Large intestine (tissue), 12 donors: ENCODE data around the gene MIPOL1. TPM values are rescaled to one million over a fixed set of nuclear protein-coding genes. Genes with fewer than 3 reads are reported as not detected.
"Not testable (repeated sequence)": the region's sequence is repeated elsewhere in the genome, so short reads cannot be mapped to it uniquely, and the experiment has no call there.

Experiments
- DNase-seq, 2 donors: peaks; one replicate each; pipeline versions ENCODE4 v3.0.0 to v3.0.0-alpha.2; 2013
- H3K27ac ChIP-seq: one replicate; pipeline ENCODE4 v1.5.1; 2013; ENCODE audit warnings: low read length
- H3K27me3 ChIP-seq: 2 replicates; pipeline ENCODE4 v1.6.1; 2013; ENCODE audit warnings: low read length; ENCODE audit not compliant: control insufficient read depth, insufficient read depth
- H3K36me3 ChIP-seq: 2 replicates; pipeline ENCODE4 v1.6.1; 2013; ENCODE audit warnings: low read length; ENCODE audit not compliant: control insufficient read depth, insufficient read depth
- H3K4me1 ChIP-seq: one replicate; pipeline ENCODE4 v1.6.1; 2013; ENCODE audit warnings: low read length; ENCODE audit not compliant: control insufficient read depth, insufficient read depth
- H3K4me3 ChIP-seq: one replicate; pipeline ENCODE4 v1.5.1; 2013; ENCODE audit warnings: low read length
- H3K9me3 ChIP-seq: one replicate; pipeline ENCODE4 v1.6.1; 2013; ENCODE audit warnings: mild to moderate bottlenecking, low read depth, low read length, moderate library complexity; ENCODE audit not compliant: control insufficient read depth
- WGBS: methylation state at CpG from one replicate; pipeline ENCODE4 v1.1.5; 2013; ENCODE audit warnings: low lambda C conversion rate; ENCODE audit not compliant: insufficient coverage; 5-methylcytosine and 5-hydroxymethylcytosine counted together
- long read RNA-seq, 11 donors: transcript quantifications; one replicate each; lab custom pipeline, GENCODE V29; 2026
- polyA plus RNA-seq: library from polyadenylated mRNA; unstranded; fragments of 120-200 nt; gene quantifications from one replicate; pipeline ENCODE4 v1.2.1, GENCODE V29; 2013

The MIPOL1 gene, protein sequence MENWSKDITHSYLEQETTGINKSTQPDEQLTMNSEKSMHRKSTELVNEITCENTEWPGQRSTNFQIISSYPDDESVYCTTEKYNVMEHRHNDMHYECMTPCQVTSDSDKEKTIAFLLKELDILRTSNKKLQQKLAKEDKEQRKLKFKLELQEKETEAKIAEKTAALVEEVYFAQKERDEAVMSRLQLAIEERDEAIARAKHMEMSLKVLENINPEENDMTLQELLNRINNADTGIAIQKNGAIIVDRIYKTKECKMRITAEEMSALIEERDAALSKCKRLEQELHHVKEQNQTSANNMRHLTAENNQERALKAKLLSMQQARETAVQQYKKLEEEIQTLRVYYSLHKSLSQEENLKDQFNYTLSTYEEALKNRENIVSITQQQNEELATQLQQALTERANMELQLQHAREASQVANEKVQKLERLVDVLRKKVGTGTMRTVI
- 10.0 TPM for polyA plus RNA-seq
- long read RNA-seq, donor 1, result 0 reads
- long read RNA-seq, donor 2, result 0 reads
- long read RNA-seq, donor 3, result 0 reads
- long read RNA-seq, donor 4, result 0 reads
- long read RNA-seq, donor 5, result 0 reads
- long read RNA-seq, donor 6, full-length matches to known transcripts, result 1 of 1 reads
- long read RNA-seq, donor 6, partial matches to known transcripts, result 0 of 1 reads
- long read RNA-seq, donor 6, other reads (novel, unspliced or antisense), result 0 of 1 reads
- long read RNA-seq, donor 7, result 0 reads
- long read RNA-seq, donor 8, result 0 reads
- long read RNA-seq, donor 9, result 0 reads
- long read RNA-seq, donor 10, result 0 reads
- long read RNA-seq, donor 11, result 0 reads

DNA sequence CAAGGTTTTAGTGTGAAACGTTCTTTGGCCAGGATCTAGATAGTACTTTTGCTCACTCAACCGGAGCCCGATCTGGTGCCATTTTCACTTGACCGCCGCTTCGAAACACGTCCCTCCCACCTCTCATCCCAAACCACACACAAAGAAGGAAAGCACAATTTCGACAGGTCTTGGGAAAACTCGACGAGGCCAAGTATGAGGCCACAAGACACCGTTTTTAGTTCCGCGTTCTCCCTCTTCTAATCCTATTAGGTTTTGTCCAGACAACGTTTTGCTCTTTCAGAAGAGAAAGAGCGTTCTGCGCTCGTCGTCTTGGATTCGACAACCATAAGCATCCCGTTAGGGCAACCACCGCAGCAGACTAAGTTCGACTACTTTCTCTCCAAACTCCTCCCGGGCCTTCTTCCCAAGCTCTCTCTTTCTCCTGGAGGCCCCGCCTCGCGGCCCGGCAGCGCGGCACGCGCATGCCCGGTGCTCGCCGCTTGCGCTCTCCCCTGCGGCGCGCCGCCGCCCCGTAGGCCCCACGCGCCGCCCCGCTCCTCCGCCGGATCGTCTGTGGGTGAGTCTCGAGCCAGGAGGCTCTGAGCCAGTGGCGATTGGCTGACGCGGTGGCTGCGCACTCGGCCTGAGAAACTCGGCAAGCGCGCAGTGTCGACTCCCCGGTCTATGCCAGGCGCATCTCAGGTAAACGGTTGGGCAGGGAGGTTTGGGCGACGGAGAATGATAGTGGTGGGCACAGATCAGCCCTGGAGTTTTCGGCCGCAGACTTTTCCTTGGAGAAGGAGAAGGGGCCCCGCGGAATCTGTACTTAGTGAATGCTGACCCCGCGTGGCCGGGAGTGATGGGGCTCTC is at the start of gene MIPOL1:
MIPOL1 (plus strand) TSS at position 517 of the 852 bp plus-strand sequence. CDS start 49,952 bp downstream, outside the sequence.
- Histone ChIP-seq H3K27me3 (no peaks in the 10 kb centered on the region), H3K4me3 (peak within 1 kb of the TSS; percentile 92), H3K9me3 (no peaks in the 10 kb centered on the region), H3K4me1 (no peaks in the 10 kb centered on the region), H3K36me3 (no peaks in the 10 kb centered on the region), H3K27ac (peak within 1 kb of the TSS; percentile 93)
- DNase-seq, result peak; percentile 83 to 94
- WGBS, result no CpG with 5 or more reads among the region's 70 CpGs

DNA sequence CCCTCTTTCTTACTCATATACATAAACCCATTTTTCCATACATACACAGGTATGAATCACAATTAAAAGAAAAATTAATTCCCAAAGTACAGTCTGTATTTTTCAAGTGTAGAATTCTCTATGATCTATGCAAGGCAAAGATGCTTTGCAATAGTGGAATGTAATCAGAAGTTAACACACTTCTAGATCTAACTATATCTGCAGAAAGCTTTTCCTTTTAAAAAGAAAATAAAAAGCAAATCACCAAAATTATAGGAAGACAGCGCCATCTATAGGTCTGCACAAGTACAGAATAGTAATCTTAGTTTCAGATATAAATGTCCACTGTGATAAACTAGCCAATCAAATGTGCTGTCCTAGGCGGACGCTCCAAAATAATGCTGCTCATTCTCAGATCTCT is 47.3 kb upstream of the MIPOL1 start:
- WGBS, result no CpG with 5 or more reads among the region's 3 CpGs
- Histone ChIP-seq H3K9me3 (no peaks in the 10 kb centered on the region), H3K4me3 (no peak overlapping the region), H3K36me3 (no peaks in the 10 kb centered on the region), H3K27ac (no peak overlapping the region), H3K4me1 (no peaks in the 10 kb centered on the region), H3K27me3 (no peaks in the 10 kb centered on the region)
- DNase-seq, result no peak

DNA sequence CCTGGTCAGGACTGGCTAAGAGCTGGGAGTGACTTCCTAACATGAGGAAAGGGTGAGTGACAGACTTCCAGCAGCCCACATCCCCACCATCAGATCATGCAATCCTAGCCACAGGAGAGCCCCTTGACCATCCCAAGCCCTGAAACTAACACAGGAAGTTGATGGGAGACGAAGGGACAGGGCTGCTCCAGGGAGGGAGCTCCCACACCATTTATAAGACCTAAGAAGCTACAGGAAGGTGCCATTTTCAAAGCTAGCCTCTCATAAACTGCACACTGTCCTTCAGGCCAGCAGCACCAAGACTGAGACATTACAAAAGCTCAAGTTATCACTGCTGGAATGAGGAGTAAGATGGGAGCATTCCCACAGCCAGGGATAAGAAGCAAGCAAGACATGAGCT is 44.7 kb upstream of the MIPOL1 start:
- WGBS, result no CpG with 5 or more reads among the region's 1 CpG
- Histone ChIP-seq H3K4me3 (no peak overlapping the region), H3K4me1 (no peaks in the 10 kb centered on the region), H3K27ac (no peak overlapping the region), H3K27me3 (no peaks in the 10 kb centered on the region), H3K9me3 (no peaks in the 10 kb centered on the region), H3K36me3 (no peaks in the 10 kb centered on the region)
- no peak for DNase-seq

DNA sequence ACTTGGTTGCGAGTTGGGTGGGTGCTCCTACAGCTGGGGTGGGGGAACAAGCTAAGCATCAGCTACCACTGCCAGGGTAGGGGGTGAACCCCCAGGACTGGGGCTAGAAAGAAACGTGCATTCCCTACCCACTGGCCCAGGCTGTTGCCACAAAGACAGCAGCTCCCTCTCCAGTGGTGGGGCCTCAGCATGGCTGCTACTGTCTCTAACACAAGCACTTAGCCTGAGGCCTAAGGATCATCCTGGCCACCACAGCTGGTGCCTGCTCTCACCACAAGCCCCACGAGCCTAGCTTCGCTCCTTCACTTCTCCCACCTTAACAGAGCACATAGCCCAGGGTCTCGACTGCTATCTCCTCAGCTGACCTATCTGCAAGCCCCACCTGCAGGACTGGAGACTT is 44.3 kb upstream of the MIPOL1 start:
- no peak overlapping the region for H3K27ac ChIP-seq
- no peaks in the 10 kb centered on the region for H3K4me1 ChIP-seq
- H3K9me3 ChIP-seq, result no peaks in the 10 kb centered on the region
- no peaks in the 10 kb centered on the region for H3K36me3 ChIP-seq
- WGBS, result no CpG with 5 or more reads among the region's 5 CpGs
- no peak overlapping the region for H3K4me3 ChIP-seq
- DNase-seq, result no peak
- no peaks in the 10 kb centered on the region for H3K27me3 ChIP-seq

DNA sequence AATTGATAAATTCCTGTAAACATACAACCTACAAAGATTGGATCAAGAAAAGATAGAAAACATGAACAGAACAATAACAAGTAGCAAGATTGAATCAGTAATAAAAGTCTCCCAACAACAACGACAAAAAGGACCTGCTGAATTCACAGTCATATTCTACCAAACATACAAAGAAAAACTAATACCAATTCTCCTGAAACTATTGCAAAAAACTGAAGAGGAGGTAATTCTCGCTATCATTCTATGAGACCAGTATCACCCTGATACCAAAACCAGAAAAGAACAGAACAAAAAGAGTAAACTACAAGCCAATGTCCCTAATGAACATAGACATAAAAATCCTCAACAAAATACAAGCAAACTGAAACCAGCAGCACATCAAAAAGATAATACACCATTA is 39.8 kb upstream of the MIPOL1 start:
- Histone ChIP-seq H3K9me3 (no peaks in the 10 kb centered on the region), H3K27ac (no peak overlapping the region), H3K4me3 (no peak overlapping the region), H3K4me1 (no peaks in the 10 kb centered on the region), H3K27me3 (no peaks in the 10 kb centered on the region), H3K36me3 (no peaks in the 10 kb centered on the region)
- no peak for DNase-seq
- WGBS, result 100% methylated on average over 1 of the region's 2 CpGs

DNA sequence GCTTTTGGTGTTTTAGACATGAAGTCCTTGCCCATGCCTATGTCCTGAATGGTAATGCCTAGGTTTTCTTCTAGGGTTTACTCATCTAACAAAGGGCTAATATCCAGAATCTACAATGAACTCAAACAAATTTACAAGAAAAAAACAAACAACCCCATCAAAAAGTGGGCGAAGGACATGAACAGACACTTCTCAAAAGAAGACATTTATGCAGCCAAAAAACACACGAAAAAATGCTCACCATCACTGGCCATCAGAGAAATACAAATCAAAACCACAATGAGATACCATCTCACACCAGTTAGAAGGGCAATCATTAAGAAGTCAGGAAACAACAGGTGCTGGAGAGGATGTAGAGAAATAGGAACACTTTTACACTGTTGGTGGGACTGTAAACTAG is 35.4 kb upstream of the MIPOL1 start:
- not testable (repeated sequence) for H3K27ac ChIP-seq, DNase-seq, H3K4me3 ChIP-seq, H3K4me1 ChIP-seq, H3K9me3 ChIP-seq, H3K36me3 ChIP-seq, H3K27me3 ChIP-seq
- WGBS, result no CpG with 5 or more reads among the region's 2 CpGs

DNA sequence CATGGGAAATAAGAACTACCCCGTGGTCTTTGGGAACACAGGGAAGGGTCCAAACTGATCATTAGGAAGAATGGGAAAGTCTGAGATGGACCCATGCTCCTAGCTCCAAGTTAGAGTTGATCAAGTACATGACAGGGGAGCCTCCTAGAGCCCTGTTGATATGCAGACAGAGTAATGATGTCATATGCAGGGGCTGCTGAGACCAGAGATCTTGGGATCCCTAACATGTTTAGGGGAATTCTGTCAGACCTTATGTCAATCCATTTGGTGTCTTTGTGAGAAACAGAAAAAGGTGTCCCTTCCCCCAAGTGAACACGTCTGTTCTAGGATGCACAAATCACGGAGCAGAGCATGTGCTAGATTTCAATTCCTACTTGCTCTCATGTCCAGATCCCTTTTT is 31.9 kb upstream of the MIPOL1 start:
- WGBS, result 100% methylated on average over 3 of the region's 3 CpGs
- H3K9me3 ChIP-seq, result no peaks in the 10 kb centered on the region
- no peak overlapping the region for H3K27ac ChIP-seq
- H3K4me3 ChIP-seq, result no peak overlapping the region
- H3K36me3 ChIP-seq, result no peaks in the 10 kb centered on the region
- no peaks in the 10 kb centered on the region for H3K4me1 ChIP-seq
- no peak for DNase-seq
- no peaks in the 10 kb centered on the region for H3K27me3 ChIP-seq

DNA sequence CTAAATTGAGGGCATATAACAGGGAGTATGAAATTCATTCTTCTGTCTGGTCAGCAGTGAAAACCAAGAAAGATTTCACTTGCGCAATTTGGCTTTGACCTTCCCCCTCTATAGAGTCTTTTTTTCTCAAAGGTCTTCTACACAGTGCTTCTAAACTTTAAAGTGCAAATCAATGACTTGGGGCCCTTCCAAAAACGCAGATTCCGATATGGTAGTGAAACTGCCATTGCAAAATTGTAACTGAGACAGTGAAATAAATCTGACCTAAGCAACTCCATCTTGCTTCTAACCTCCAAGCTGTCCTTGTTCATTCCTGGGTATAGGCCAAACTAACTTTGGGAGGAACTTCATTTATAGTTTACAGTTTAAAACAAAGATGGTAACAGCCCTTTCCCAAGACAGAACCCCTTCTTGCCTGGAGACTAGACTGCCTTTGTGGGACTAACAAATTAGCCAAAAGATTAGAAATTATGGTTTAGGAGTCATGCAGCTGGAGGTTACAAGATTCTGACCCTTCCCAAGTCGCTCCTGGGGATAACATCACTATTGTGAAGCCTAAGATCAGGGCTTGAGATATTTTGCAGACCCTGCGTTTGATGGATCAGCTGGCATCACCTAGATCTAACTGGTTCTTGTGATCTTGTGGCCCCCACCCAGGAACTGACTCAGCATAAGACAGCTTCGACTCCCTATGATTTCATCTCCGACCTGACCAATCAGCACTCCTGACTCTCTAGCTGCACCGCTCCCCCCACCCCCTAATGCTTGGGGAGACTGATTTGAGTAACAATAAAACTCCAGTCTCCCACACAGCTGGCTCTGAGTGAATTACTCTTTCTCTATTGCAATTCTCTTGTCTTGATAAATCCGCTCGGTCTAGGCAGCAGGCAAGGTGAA is 30.3 kb upstream of the MIPOL1 start:
- H3K36me3 ChIP-seq, result no peaks in the 10 kb centered on the region
- no peak overlapping the region for H3K27ac ChIP-seq
- DNase-seq, result no peak
- H3K27me3 ChIP-seq, result no peaks in the 10 kb centered on the region
- no peaks in the 10 kb centered on the region for H3K4me1 ChIP-seq
- no peak overlapping the region for H3K4me3 ChIP-seq
- H3K9me3 ChIP-seq, result no peaks in the 10 kb centered on the region
- no CpG with 5 or more reads among the region's 10 CpGs for WGBS

GRCh38 chr14:37168721-37169120 is 29.0 kb upstream of the MIPOL1 start:
- DNase-seq, result peak; percentile 12 to 17
- no peaks in the 10 kb centered on the region for H3K27me3 ChIP-seq
- H3K4me3 ChIP-seq, result no peak overlapping the region
- WGBS, result no CpG with 5 or more reads among the region's 4 CpGs
- no peaks in the 10 kb centered on the region for H3K36me3 ChIP-seq
- no peaks in the 10 kb centered on the region for H3K4me1 ChIP-seq
- no peak overlapping the region for H3K27ac ChIP-seq
- H3K9me3 ChIP-seq, result no peaks in the 10 kb centered on the region
